NCI-H1436 (cell line): ENCODE results near the gene MAGEA9B.
"Not testable (repeated sequence)": the region's sequence is repeated elsewhere in the genome, so short reads cannot be mapped to it uniquely, and the experiment has no call there.

ENCODE experiments used
- DNase-seq: peaks from one replicate; lab custom pipeline; 2025; lab: John Stamatoyannopoulos, UW

MAGEA9B gene

DNA sequence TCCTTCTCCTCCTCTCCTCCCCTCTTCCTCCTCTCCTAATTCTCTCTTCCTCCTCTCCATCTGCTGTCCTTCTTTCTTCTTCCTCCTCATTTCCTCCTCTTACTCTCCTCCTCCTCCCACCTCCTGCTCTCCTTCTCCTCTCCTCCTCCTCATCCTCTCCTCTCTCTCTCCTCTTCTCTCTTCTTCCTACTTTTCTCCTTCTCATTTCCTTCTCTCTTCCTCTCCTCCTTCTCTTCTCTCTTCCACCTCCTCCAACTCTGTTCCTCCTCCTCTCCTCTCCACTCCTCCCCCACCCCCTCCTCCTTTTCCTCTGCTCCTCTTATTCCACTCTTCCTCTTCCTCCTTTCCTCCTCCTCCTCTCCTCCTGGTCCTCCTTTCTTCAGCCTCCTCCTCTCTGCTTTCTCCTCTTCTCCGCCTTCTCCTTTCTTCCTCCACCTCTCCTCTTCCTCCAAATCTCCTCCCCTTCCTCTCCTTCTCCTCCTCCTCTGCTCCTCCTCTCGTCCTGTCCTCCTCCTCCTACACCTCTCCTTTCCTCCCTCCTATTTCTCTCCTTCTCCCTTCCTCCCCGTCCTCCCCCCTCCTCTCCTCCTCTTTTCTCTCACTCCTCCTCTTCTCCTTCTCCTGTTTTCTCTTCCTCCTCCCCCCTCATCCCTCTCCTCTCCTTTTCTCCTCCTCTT, 52.2 kb downstream of the MAGEA9B start:
- not testable (repeated sequence) for DNase-seq

- not testable (repeated sequence) for DNase-seq
These were observed 53.3 kb downstream of the MAGEA9B start for GRCh38 chrX:149533999-149534398.

- DNase-seq, result not testable (repeated sequence)
These were observed 54.4 kb downstream of the MAGEA9B start for GRCh38 chrX:149532868-149533267.
